GM23248 (cell line): ENCODE measurements around the gene NVL. TPM values are rescaled to one million over a fixed set of nuclear protein-coding genes. Genes with fewer than 3 reads are reported as not detected.

Source experiments
- DNase-seq: peaks from one replicate; pipeline ENCODE4 v3.0.0-alpha.2; 2015
- H2AFZ ChIP-seq: fragments of 200-600 bp; sonication (generic); 2 replicates; pipeline ENCODE4 v1.6.1; 2016; ENCODE audit warnings: antibody characterized with exemption
- H3F3A ChIP-seq: fragments of 200-600 bp; sonication (generic); 2 replicates; pipeline ENCODE4 v1.6.1; 2016; ENCODE audit warnings: mild to moderate bottlenecking, antibody characterized with exemption, mixed run types; ENCODE audit not compliant: insufficient read depth
- H3K27ac ChIP-seq: fragments of 200-600 bp; sonication (generic); 2 replicates; pipeline ENCODE4 v1.5.1; 2016; ENCODE audit warnings: mild to moderate bottlenecking
- H3K27me3 ChIP-seq: fragments of 200-600 bp; sonication (generic); replicated peaks from 2 replicates; pipeline ENCODE4 v1.6.1; 2016; ENCODE audit warnings: mild to moderate bottlenecking; ENCODE audit not compliant: insufficient read depth
- H3K36me3 ChIP-seq: fragments of 200-600 bp; sonication (generic); 2 replicates; pipeline ENCODE4 v1.6.1; 2016; ENCODE audit warnings: low read depth, mild to moderate bottlenecking
- H3K4me1 ChIP-seq: fragments of 200-600 bp; sonication (generic); 2 replicates; pipeline ENCODE4 v1.6.1; 2016; ENCODE audit warnings: mild to moderate bottlenecking; ENCODE audit not compliant: insufficient read depth
- H3K4me2 ChIP-seq: fragments of 200-600 bp; sonication (generic); one replicate; pipeline ENCODE4 v1.6.1; 2016; ENCODE audit warnings: mild to moderate bottlenecking; ENCODE audit not compliant: unreplicated experiment
- H3K4me3 ChIP-seq: fragments of 200-600 bp; sonication (generic); 2 replicates; pipeline ENCODE4 v1.5.1; 2016; ENCODE audit warnings: mild to moderate bottlenecking
- H3K79me2 ChIP-seq: fragments of 200-600 bp; sonication (generic); 2 replicates; pipeline ENCODE4 v1.6.1; 2016; ENCODE audit warnings: mild to moderate bottlenecking; ENCODE audit not compliant: insufficient read depth
- H3K9ac ChIP-seq: fragments of 200-600 bp; sonication (generic); 2 replicates; pipeline ENCODE4 v1.6.1; 2016; ENCODE audit warnings: mild to moderate bottlenecking
- H3K9me2 ChIP-seq: fragments of 200-600 bp; sonication (generic); 2 replicates; pipeline ENCODE4 v1.6.1; 2016; ENCODE audit warnings: mixed run types, mild to moderate bottlenecking, moderate library complexity; ENCODE audit not compliant: insufficient read depth
- H3K9me3 ChIP-seq: fragments of 200-600 bp; sonication (generic); one replicate; pipeline ENCODE4 v1.6.1; 2017; ENCODE audit warnings: low read depth
- H4K20me1 ChIP-seq: fragments of 200-600 bp; sonication (generic); 2 replicates; pipeline ENCODE4 v1.6.0; 2016; ENCODE audit not compliant: insufficient read depth
- EZH2 ChIP-seq: fragments of 200-600 bp; sonication (generic); IDR thresholded peaks from 2 replicates; pipeline ENCODE4 v1.6.1; 2018; ENCODE audit warnings: antibody characterized with exemption, mild to moderate bottlenecking; ENCODE audit not compliant: insufficient read depth, poor library complexity, severe bottlenecking
- EZH2phosphoT487 ChIP-seq: fragments of 200-600 bp; sonication (generic); IDR thresholded peaks from 2 replicates; pipeline ENCODE4 v1.6.1; 2018; ENCODE audit warnings: antibody characterized with exemption, moderate library complexity, mild to moderate bottlenecking, low read depth; ENCODE audit not compliant: insufficient read depth
- WGBS, 2 experiments: methylation state at CpG; one replicate each; pipeline ENCODE4 v1.1.6; 2015 to 2017; ENCODE audit warnings: low lambda C conversion rate in 2 of 2, low coverage in 1 of 2; ENCODE audit errors: missing lambda C conversion rate in 2 of 2; 5-methylcytosine and 5-hydroxymethylcytosine counted together
- in situ Hi-C: fragments of 300-500 bp; cut with MboI; formaldehyde crosslinking; loops from 2 replicates; pipeline ENCODE4 v1.15.0; 2020
- polyA plus RNA-seq: library from polyadenylated mRNA; unstranded; fragments of >200 nt; fragmentation: Nextera tagmentation; extraction: Ambion mirVana; gene quantifications from 2 replicates; pipeline ENCODE4 v1.2.1, GENCODE V29; 2016
- total RNA-seq: library from RNA; depleted of rRNA; stranded (reverse); fragments of >200 nt; shearing (Covaris generic); gene quantifications from 2 replicates; pipeline ENCODE4 v1.2.3, GENCODE V29; 2014

NVL gene
- total and polyA plus RNA-seq, 2 experiments from 2014 or later = 17.9 to 28.3 TPM

DNA sequence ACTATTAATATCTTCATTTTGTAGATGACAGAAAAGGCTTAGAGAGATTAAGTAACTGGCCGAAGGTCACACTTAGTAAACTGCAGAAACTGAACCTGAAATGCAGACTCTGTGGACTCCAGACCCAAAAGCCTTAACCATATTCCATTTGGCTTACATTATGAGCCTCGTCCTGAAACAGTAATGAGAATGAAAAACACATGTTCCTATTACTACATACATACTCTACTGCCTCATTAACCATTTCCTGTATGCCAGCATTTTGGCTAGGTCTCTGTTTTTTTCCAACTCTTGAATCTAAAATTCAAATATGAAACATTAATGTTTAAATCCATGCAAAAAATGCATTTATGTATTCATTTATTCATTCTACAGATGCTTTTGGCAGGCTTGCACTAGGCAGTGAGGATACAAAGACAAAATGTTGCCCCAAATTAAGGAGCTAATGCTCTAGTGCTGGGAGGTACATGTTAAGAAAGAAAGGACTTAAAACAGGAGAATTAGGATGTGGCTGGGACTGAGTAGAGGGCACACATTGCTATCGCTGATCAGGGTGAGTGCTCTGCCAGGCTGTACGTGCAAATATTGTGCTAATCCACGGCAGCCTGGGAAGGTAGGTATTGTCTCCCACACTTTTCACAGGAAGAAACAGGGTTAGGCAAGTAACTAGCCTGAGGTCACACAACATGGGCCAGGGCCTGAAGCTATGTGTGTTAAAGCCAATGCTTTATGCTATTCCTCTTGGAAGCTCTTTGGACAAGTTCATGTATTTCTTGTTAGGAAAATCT is 133.0 kb downstream of the NVL start:
- no peak overlapping the region for H3K27ac ChIP-seq
- no peak for DNase-seq

DNA sequence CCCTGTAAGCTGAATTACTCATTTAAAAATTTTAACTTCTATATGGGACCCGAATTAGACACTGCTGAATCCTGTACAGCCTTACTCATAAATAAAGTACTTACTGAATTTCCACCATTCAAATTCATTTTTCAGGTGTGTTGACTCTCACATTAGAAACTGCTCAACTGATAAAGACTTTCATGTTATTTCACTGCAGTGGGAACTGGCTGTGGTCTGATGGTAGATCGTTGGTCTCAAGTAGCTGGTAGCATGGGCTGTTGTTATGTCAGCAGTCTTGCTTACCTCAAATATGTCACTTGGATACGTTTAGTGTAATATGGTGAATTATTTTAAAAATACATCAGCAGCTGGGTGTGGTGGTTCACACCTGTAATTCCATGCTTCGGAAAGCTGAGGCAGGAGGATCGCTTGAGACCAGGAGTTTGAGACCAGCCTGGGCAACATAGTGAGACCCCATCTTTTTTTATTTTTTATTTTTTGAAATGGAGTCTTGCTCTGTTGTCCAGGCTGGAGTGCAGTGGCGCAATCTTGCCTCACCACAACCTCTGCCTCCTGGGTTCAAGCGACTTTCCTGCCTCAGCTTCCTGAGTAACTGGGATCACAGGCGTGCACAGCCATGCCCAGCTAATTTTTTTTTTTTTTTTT is 136.5 kb downstream of the NVL start:
- in situ Hi-C loops = no loop called here
- Histone ChIP-seq H3K4me1 (no peaks in the 10 kb centered on the region; the same call in 1 of the 2 replicates), H3K27me3 (no peaks in the 10 kb centered on the region), H3K9me2 (no peaks in the 10 kb centered on the region), H3K79me2 (peaks cover 58% of the 10 kb centered on the region), H3K36me3 (peaks cover 28% of the 10 kb centered on the region), H3K4me2 (no peak overlapping the region), H3K27ac (no peak overlapping the region), H3K9me3 (no peaks in the 10 kb centered on the region), H3F3A (peaks cover 20% of the 10 kb centered on the region; the same call in 1 of the 2 replicates), H3K9ac (no peak overlapping the region), H4K20me1 (0 out of 2 replicates have a peak, but pooled peaks cover 3% of the 10 kb centered on the region), H3K4me3 (no peak overlapping the region), H2AFZ (no peak overlapping the region)
- WGBS, 2 experiments = 99% methylated on average over 8 of the region's 8 CpGs
- no peak for DNase-seq
- no peak for TF ChIP-seq EZH2phosphoT487
- TF ChIP-seq EZH2 = no peak

More for the DNA sequence above, 133.0 kb downstream of the NVL start:
- H3K9ac ChIP-seq = no peak overlapping the region
- WGBS, 2 experiments = 54 to 58% methylated on average over 5 of the region's 5 CpGs
- in situ Hi-C loops = no loop called here
- H4K20me1 ChIP-seq = no peaks in the 10 kb centered on the region
- H3K79me2 ChIP-seq = peaks cover 22% of the 10 kb centered on the region
- H3K9me2 ChIP-seq = no peaks in the 10 kb centered on the region
- no peak overlapping the region for H3K4me2 ChIP-seq
- no peak overlapping the region for H2AFZ ChIP-seq
- no peak overlapping the region for H3K4me3 ChIP-seq
- no peaks in the 10 kb centered on the region for H3K27me3 ChIP-seq
- H3K9me3 ChIP-seq = no peaks in the 10 kb centered on the region
- H3K36me3 ChIP-seq = peaks cover 18% of the 10 kb centered on the region
- no peaks in the 10 kb centered on the region for H3K4me1 ChIP-seq
- peaks cover 7% of the 10 kb centered on the region; the same call in 1 of the 2 replicates for H3F3A ChIP-seq
- TF ChIP-seq EZH2 (no peak), EZH2phosphoT487 (no peak)

DNA sequence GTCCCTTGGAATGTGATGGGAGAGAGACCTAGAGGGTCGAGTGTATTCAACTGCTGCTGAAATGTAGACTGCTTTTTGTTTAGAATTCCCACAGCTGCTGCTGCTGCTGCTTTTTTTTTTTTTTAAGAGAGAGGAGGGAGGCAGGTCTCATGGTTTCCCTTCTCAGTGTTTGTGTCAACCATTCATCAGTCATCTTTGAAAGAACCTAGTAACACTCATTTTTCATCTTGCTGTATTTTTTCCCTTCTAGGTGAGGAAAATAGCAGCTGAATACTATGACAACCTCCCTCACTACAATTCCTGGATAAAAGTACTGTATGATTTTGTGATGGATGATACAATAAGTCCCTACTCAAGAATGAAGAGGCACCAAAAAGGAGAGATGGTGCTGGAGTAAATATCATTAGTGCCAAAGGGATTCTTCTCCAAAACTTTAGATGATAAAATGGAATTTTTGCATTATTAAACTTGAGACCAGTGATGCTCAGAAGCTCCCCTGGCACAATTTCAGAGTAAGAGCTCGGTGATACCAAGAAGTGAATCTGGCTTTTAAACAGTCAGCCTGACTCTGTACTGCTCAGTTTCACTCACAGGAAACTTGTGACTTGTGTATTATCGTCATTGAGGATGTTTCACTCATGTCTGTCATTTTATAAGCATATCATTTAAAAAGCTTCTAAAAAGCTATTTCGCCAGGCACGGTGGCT is 137.7 kb downstream of the NVL start:
- Histone ChIP-seq H3K9me3 (no peaks in the 10 kb centered on the region), H3K4me1 (no peaks in the 10 kb centered on the region; the same call in 1 of the 2 replicates), H3K4me3 (no peak overlapping the region), H3K9me2 (no peaks in the 10 kb centered on the region), H3K27me3 (no peaks in the 10 kb centered on the region), H3K79me2 (peaks cover 70% of the 10 kb centered on the region), H3K4me2 (no peak overlapping the region), H3K9ac (no peak overlapping the region), H3F3A (peaks cover 20% of the 10 kb centered on the region; the same call in 1 of the 2 replicates), H2AFZ (no peak overlapping the region), H4K20me1 (0 out of 2 replicates have a peak, but pooled peaks cover 3% of the 10 kb centered on the region), H3K36me3 (peaks cover 28% of the 10 kb centered on the region), H3K27ac (no peak overlapping the region)
- DNase-seq = no peak
- no peak for TF ChIP-seq EZH2
- TF ChIP-seq EZH2phosphoT487 = no peak
- in situ Hi-C loops = no loop called here
- WGBS, 2 experiments = 86 to 87% methylated on average over 5 of the region's 5 CpGs

DNA sequence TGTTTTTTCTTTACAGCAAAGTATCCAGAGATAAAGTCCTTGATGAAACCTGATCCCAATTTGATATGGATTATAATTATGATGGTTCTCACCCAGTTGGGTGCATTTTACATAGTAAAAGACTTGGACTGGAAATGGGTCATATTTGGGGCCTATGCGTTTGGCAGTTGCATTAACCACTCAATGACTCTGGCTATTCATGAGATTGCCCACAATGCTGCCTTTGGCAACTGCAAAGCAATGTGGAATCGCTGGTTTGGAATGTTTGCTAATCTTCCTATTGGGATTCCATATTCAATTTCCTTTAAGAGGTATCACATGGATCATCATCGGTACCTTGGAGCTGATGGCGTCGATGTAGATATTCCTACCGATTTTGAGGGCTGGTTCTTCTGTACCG is 140.4 kb downstream of the NVL start:
- Histone ChIP-seq H2AFZ (no peak overlapping the region), H3K4me3 (no peak overlapping the region), H3K9me3 (no peaks in the 10 kb centered on the region), H3K4me1 (peaks cover 10% of the 10 kb centered on the region), H3K79me2 (peaks cover 96% of the 10 kb centered on the region), H3K4me2 (no peak overlapping the region), H4K20me1 (0 out of 2 replicates have a peak, but pooled peaks cover 3% of the 10 kb centered on the region), H3K9me2 (no peaks in the 10 kb centered on the region), H3F3A (peaks cover 18% of the 10 kb centered on the region; the same call in 1 of the 2 replicates), H3K27me3 (no peaks in the 10 kb centered on the region), H3K27ac (no peak overlapping the region), H3K9ac (no peak overlapping the region), H3K36me3 (peaks cover 28% of the 10 kb centered on the region)
- 99% methylated on average over 7 of the region's 7 CpGs for WGBS, 2 experiments
- no peak for DNase-seq
- in situ Hi-C loops = no loop called here
- no peak for TF ChIP-seq EZH2phosphoT487
- no peak for TF ChIP-seq EZH2
